Measurements from ENCODE around the gene TICRR. TPM values are rescaled to one million over a fixed set of nuclear protein-coding genes. Genes with fewer than 3 reads are reported as not detected.

The TICRR gene
- total RNA-seq, 1 donor = 0.72 TPM

GRCh38 chr15:89640245-89640644, 65.0 kb downstream of the TICRR start:
- TF ChIP-seq CTCF (IDR thresholded peaks at IDR 0.05; ENCODE audit: extremely low read depth, low read depth, low read length) = no peak
- peaks cover 35% of the 10 kb centered on the region for H3K36me3 ChIP-seq (ENCODE audit: insufficient read depth, low read length)
- H3K27me3 ChIP-seq (ENCODE audit: insufficient read depth, low read length) = no peaks in the 10 kb centered on the region
- no peak overlapping the region for H2AFZ ChIP-seq (ENCODE audit: low read length)
- no peaks in the 10 kb centered on the region for H3K4me1 ChIP-seq (ENCODE audit: insufficient read depth, low read length)
- H3K4me3 ChIP-seq (ENCODE audit: insufficient read depth, low read length) = no peak overlapping the region
- H3K79me2 ChIP-seq (ENCODE audit: insufficient read depth, low read length) = peaks cover 7% of the 10 kb centered on the region
- no peak for DNase-seq (ENCODE audit: insufficient read length, low spot score, missing footprints)
- H4K20me1 ChIP-seq (ENCODE audit: insufficient read depth, low read length) = no peaks in the 10 kb centered on the region
- H3K27ac ChIP-seq (ENCODE audit: low read depth, low read length) = no peak overlapping the region
- H3K4me2 ChIP-seq (ENCODE audit: insufficient read depth, low read length) = no peak overlapping the region
- no peaks in the 10 kb centered on the region for H3K9me3 ChIP-seq (ENCODE audit: low read depth, low read length)

- TF ChIP-seq CTCF (IDR thresholded peaks at IDR 0.05; ENCODE audit: extremely low read depth, low read depth, low read length) = no peak
- peaks cover 41% of the 10 kb centered on the region for H3K36me3 ChIP-seq (ENCODE audit: insufficient read depth, low read length)
- H3K4me3 ChIP-seq (ENCODE audit: insufficient read depth, low read length) = no peak overlapping the region
- H3K27me3 ChIP-seq (ENCODE audit: insufficient read depth, low read length) = no peaks in the 10 kb centered on the region
- H3K4me1 ChIP-seq (ENCODE audit: insufficient read depth, low read length) = no peaks in the 10 kb centered on the region
- no peaks in the 10 kb centered on the region for H4K20me1 ChIP-seq (ENCODE audit: insufficient read depth, low read length)
- DNase-seq (ENCODE audit: insufficient read length, low spot score, missing footprints) = peak; percentile 22
- no peak overlapping the region for H3K27ac ChIP-seq (ENCODE audit: low read depth, low read length)
- peaks cover 7% of the 10 kb centered on the region for H3K79me2 ChIP-seq (ENCODE audit: insufficient read depth, low read length)
- H2AFZ ChIP-seq (ENCODE audit: low read length) = no peak overlapping the region
- no peaks in the 10 kb centered on the region for H3K9me3 ChIP-seq (ENCODE audit: low read depth, low read length)
- H3K4me2 ChIP-seq (ENCODE audit: insufficient read depth, low read length) = no peak overlapping the region
Observed at GRCh38 chr15:89641053-89641452, 65.8 kb downstream of the TICRR start.

GRCh38 chr15:89642106-89642505, 66.8 kb downstream of the TICRR start:
- H3K36me3 ChIP-seq (ENCODE audit: insufficient read depth, low read length) = peaks cover 50% of the 10 kb centered on the region
- no peak overlapping the region for H3K4me2 ChIP-seq (ENCODE audit: insufficient read depth, low read length)
- H2AFZ ChIP-seq (ENCODE audit: low read length) = no peak overlapping the region

GRCh38 chr15:89645680-89646079, 70.4 kb downstream of the TICRR start:
- no peak overlapping the region for H3K4me3 ChIP-seq (ENCODE audit: insufficient read depth, low read length)
- peak; percentile 85 for DNase-seq (ENCODE audit: insufficient read length, low spot score, missing footprints)
- peaks cover 5% of the 10 kb centered on the region for H3K79me2 ChIP-seq (ENCODE audit: insufficient read depth, low read length)
- H3K27ac ChIP-seq (ENCODE audit: low read depth, low read length) = no peak overlapping the region
- no peaks in the 10 kb centered on the region for H3K27me3 ChIP-seq (ENCODE audit: insufficient read depth, low read length)
- H3K4me2 ChIP-seq (ENCODE audit: insufficient read depth, low read length) = no peak overlapping the region
- H4K20me1 ChIP-seq (ENCODE audit: insufficient read depth, low read length) = peaks cover 12% of the 10 kb centered on the region
- no peaks in the 10 kb centered on the region for H3K9me3 ChIP-seq (ENCODE audit: low read depth, low read length)
- no peak overlapping the region for H2AFZ ChIP-seq (ENCODE audit: low read length)
- H3K36me3 ChIP-seq (ENCODE audit: insufficient read depth, low read length) = peaks cover 56% of the 10 kb centered on the region
- no peak for TF ChIP-seq CTCF (IDR thresholded peaks at IDR 0.05; ENCODE audit: extremely low read depth, low read depth, low read length)
- no peaks in the 10 kb centered on the region for H3K4me1 ChIP-seq (ENCODE audit: insufficient read depth, low read length)

More at GRCh38 chr15:89642106-89642505, 66.8 kb downstream of the TICRR start:
- no peaks in the 10 kb centered on the region for H4K20me1 ChIP-seq (ENCODE audit: insufficient read depth, low read length)
- H3K79me2 ChIP-seq (ENCODE audit: insufficient read depth, low read length) = peaks cover 7% of the 10 kb centered on the region
- no peaks in the 10 kb centered on the region for H3K27me3 ChIP-seq (ENCODE audit: insufficient read depth, low read length)
- H3K27ac ChIP-seq (ENCODE audit: low read depth, low read length) = no peak overlapping the region
- no peak overlapping the region for H3K4me3 ChIP-seq (ENCODE audit: insufficient read depth, low read length)
- peak; percentile 58 for DNase-seq (ENCODE audit: insufficient read length, low spot score, missing footprints)
- H3K4me1 ChIP-seq (ENCODE audit: insufficient read depth, low read length) = no peaks in the 10 kb centered on the region
- no peak for TF ChIP-seq CTCF (IDR thresholded peaks at IDR 0.05; ENCODE audit: extremely low read depth, low read depth, low read length)
- no peaks in the 10 kb centered on the region for H3K9me3 ChIP-seq (ENCODE audit: low read depth, low read length)

All from osteoblast (primary cell).